ENCODE data around the gene MAGI2.

The MAGI2 gene

GRCh38 chr7:78175330-78176100, 1278.0 kb downstream of the MAGI2 start:
- Mint-ChIP-seq H3K4me3 (no peak overlapping the region), H3K36me3 (no peaks in the 10 kb centered on the region), H3K9me3 (peaks cover 0 to 2% of the 10 kb centered on the region in 2 donors), H3K27me3 (peaks cover 3 to 9% of the 10 kb centered on the region in 2 donors), H3K27ac (no peak overlapping the region), H3K4me1 (no peaks in the 10 kb centered on the region)
- ATAC-seq (replicated peaks) (no peak), DNase-seq (no peak)

GRCh38 chr7:78173666-78174065, 1279.8 kb downstream of the MAGI2 start:
- Mint-ChIP-seq H3K9me3 (no peaks in the 10 kb centered on the region), H3K27me3 (peaks cover 0 to 3% of the 10 kb centered on the region in 2 donors), H3K27ac (no peak overlapping the region), H3K4me3 (no peak overlapping the region), H3K4me1 (no peaks in the 10 kb centered on the region), H3K36me3 (no peaks in the 10 kb centered on the region)
- no peak for ATAC-seq (replicated peaks)
- DNase-seq = no peak

DNA sequence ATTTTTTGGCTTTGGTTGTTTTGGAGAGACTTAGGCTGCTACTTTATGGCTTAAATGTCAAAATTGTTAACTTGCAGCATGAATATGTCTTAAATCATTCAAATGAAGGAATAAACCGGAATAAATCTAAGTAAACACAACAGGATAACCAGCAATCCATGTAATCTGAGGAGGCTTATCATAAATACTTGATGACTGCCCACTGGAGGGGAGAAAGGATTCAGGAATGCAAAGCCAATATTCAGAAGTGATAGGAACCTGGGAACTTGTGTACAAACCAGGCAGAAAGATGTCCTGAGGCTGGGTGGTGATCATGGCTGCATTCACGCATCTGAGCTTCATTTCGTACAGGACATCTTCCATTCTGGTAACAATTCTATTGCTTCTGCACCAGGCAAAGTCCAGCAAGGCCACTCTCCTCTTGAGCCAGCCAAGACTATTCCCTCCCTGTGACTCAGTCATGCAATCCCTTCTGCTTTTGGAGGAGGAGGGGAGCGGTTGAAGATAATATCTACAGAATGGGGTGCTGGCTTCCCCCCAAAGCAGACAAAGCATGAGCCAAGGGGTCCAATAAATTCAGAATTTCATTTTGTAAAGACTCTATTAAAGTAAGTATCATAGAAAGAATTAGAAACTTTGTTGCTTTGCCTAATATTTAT, 1280.4 kb downstream of the MAGI2 start:
- DNase-seq = no peak
- H3K4me3 Mint-ChIP-seq = no peak overlapping the region
- no peaks in the 10 kb centered on the region for H3K36me3 Mint-ChIP-seq
- no peaks in the 10 kb centered on the region for H3K9me3 Mint-ChIP-seq
- H3K27me3 Mint-ChIP-seq = peaks cover 0 to 3% of the 10 kb centered on the region in 2 donors
- no peak overlapping the region for H3K27ac Mint-ChIP-seq
- no peaks in the 10 kb centered on the region for H3K4me1 Mint-ChIP-seq
- no peak for ATAC-seq (replicated peaks)

DNA sequence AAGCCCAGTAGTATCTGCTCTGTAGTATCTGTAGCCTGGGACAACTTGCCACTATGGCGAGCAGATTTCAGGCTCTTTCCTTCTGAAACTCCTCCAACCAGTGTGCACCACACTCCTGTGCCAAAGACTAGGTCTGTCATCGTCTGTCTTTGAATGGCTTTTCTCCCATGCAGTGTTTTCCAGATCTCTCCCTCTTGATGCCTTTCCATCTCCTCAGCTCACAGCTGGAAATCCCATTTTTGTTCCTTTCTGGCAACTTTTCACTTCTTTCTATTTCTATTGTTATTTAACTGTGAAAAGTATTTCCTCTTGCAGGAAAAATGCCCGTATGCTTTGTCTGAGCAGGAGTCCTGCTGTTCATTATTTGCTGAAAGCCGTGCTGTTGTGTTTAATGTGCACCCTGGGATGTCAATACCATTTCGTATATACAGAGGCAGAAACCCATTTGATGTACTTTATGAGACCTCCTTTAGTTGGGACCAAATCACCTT, 1281.2 kb downstream of the MAGI2 start:
- DNase-seq = no peak
- Mint-ChIP-seq H3K27me3 (peaks cover 0 to 3% of the 10 kb centered on the region in 2 donors), H3K4me1 (no peaks in the 10 kb centered on the region), H3K27ac (no peak overlapping the region), H3K36me3 (no peaks in the 10 kb centered on the region), H3K4me3 (no peak overlapping the region), H3K9me3 (no peaks in the 10 kb centered on the region)
- no peak for ATAC-seq (replicated peaks)

GRCh38 chr7:78171398-78171797, 1282.1 kb downstream of the MAGI2 start:
- Mint-ChIP-seq H3K9me3 (no peaks in the 10 kb centered on the region), H3K27ac (no peak overlapping the region), H3K27me3 (peaks cover 0 to 3% of the 10 kb centered on the region in 2 donors), H3K4me3 (no peak overlapping the region), H3K4me1 (no peaks in the 10 kb centered on the region), H3K36me3 (no peaks in the 10 kb centered on the region)
- DNase-seq (no peak), ATAC-seq (replicated peaks) (no peak)

- no peak for ATAC-seq (replicated peaks)
- no peak overlapping the region for H3K27ac Mint-ChIP-seq
These were observed 1282.7 kb downstream of the MAGI2 start for GRCh38 chr7:78170815-78171214.

GRCh38 chr7:78169992-78170391, 1283.5 kb downstream of the MAGI2 start:
- Mint-ChIP-seq H3K27me3 (peaks cover 0 to 3% of the 10 kb centered on the region in 2 donors), H3K36me3 (no peaks in the 10 kb centered on the region), H3K4me3 (no peak overlapping the region), H3K9me3 (no peaks in the 10 kb centered on the region), H3K27ac (no peak overlapping the region), H3K4me1 (no peaks in the 10 kb centered on the region)
- no peak for ATAC-seq (replicated peaks)
- no peak for DNase-seq

More at GRCh38 chr7:78170815-78171214, 1282.7 kb downstream of the MAGI2 start:
- H3K4me3 Mint-ChIP-seq = no peak overlapping the region
- no peaks in the 10 kb centered on the region for H3K9me3 Mint-ChIP-seq
- H3K4me1 Mint-ChIP-seq = no peaks in the 10 kb centered on the region
- no peaks in the 10 kb centered on the region for H3K36me3 Mint-ChIP-seq
- no peak for DNase-seq
- peaks cover 0 to 3% of the 10 kb centered on the region in 2 donors for H3K27me3 Mint-ChIP-seq

GRCh38 chr7:78168865-78169264, 1284.6 kb downstream of the MAGI2 start:
- H3K27ac Mint-ChIP-seq = no peak overlapping the region
- H3K36me3 Mint-ChIP-seq = no peaks in the 10 kb centered on the region
- DNase-seq (no peak), ATAC-seq (replicated peaks) (no peak)
- H3K4me3 Mint-ChIP-seq = no peak overlapping the region
- H3K4me1 Mint-ChIP-seq = no peaks in the 10 kb centered on the region
- H3K9me3 Mint-ChIP-seq = no peaks in the 10 kb centered on the region
- H3K27me3 Mint-ChIP-seq = peaks cover 0 to 3% of the 10 kb centered on the region in 2 donors

- DNase-seq (no peak), ATAC-seq (replicated peaks) (no peak)
- H3K27me3 Mint-ChIP-seq = peaks cover 0 to 3% of the 10 kb centered on the region in 2 donors
- H3K36me3 Mint-ChIP-seq = no peaks in the 10 kb centered on the region
- H3K9me3 Mint-ChIP-seq = no peaks in the 10 kb centered on the region
- H3K27ac Mint-ChIP-seq = no peak overlapping the region
- no peak overlapping the region for H3K4me3 Mint-ChIP-seq
- H3K4me1 Mint-ChIP-seq = no peaks in the 10 kb centered on the region
These were observed 1285.6 kb downstream of the MAGI2 start for GRCh38 chr7:78167860-78168259.

DNA sequence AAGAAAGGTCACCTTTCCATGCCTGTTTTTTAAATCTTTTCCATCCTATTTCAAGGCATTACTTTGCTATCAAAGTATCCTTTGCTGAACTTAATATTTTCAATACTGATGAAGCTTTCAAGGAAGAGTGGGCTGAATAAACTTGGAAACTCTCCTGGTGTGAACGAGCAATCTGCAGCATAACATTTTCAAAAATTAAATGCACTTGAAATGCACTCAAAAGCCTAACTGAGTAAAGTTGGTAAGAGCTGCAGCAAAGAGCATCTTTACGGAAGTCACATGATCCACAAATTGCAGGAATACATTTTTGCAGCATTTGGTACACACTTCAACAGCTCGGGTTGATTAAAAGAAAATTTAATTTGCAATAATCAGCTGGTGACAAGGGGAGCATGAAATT, 1287.6 kb downstream of the MAGI2 start:
- DNase-seq (no peak), ATAC-seq (replicated peaks) (no peak)
- no peaks in the 10 kb centered on the region for H3K4me1 Mint-ChIP-seq
- H3K27ac Mint-ChIP-seq = no peak overlapping the region
- H3K36me3 Mint-ChIP-seq = no peaks in the 10 kb centered on the region
- peaks cover 0 to 3% of the 10 kb centered on the region in 2 donors for H3K27me3 Mint-ChIP-seq
- no peaks in the 10 kb centered on the region for H3K9me3 Mint-ChIP-seq
- H3K4me3 Mint-ChIP-seq = no peak overlapping the region

DNA sequence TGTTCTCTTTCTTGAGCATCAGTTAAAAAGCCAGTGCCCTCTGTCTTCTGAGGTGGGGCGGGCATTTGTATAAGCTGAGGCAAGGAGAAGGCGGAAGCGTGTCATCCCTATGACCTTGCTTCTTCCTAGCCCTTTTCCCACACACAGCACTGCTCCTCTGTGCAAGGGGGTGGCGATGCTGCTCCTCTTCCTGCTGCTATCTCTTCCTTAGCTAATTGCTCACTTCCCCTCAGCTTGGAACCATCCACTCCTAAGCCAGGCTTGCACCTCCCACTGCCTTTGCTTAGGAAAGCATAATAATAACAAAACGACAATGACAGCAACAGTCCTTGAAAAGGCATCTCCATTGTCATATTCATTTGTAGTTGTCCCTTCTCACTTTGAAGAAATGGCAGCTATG, 1288.0 kb downstream of the MAGI2 start:
- Mint-ChIP-seq H3K4me3 (no peak overlapping the region), H3K27me3 (peaks cover 0 to 3% of the 10 kb centered on the region in 2 donors), H3K36me3 (no peaks in the 10 kb centered on the region), H3K9me3 (no peaks in the 10 kb centered on the region), H3K27ac (no peak overlapping the region), H3K4me1 (no peaks in the 10 kb centered on the region)
- ATAC-seq (replicated peaks) (no peak), DNase-seq (no peak)

DNA sequence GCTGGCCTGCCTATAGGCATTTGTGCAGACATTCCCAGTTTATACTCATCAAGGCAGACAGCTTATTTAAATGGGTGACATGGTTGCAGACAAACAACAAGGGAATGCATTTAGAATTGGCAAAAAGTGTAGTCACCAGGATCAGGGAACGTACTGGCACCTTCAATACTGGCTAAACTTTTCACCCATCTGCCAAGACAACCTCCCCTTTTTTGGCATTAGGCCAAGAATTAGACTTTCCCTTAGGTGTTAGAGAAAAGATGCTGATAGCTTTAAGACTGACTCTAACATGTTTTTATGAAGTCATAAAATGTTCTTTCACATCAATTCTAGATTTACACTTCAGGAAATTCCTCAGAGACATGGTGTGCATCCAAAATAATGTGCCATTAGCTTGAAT, 1289.0 kb downstream of the MAGI2 start:
- Mint-ChIP-seq H3K4me3 (no peak overlapping the region), H3K36me3 (no peaks in the 10 kb centered on the region), H3K4me1 (no peaks in the 10 kb centered on the region), H3K27me3 (peaks cover 0 to 10% of the 10 kb centered on the region in 2 donors), H3K27ac (no peak overlapping the region), H3K9me3 (no peaks in the 10 kb centered on the region)
- ATAC-seq (replicated peaks) = no peak
- no peak for DNase-seq

GRCh38 chr7:78161781-78162180, 1291.7 kb downstream of the MAGI2 start:
- H3K36me3 Mint-ChIP-seq = no peaks in the 10 kb centered on the region
- peaks cover 0 to 11% of the 10 kb centered on the region in 2 donors for H3K27me3 Mint-ChIP-seq
- no peaks in the 10 kb centered on the region for H3K9me3 Mint-ChIP-seq
- H3K4me1 Mint-ChIP-seq = no peaks in the 10 kb centered on the region
- H3K4me3 Mint-ChIP-seq = no peak overlapping the region
- DNase-seq = no peak
- H3K27ac Mint-ChIP-seq = no peak overlapping the region
- no peak for ATAC-seq (replicated peaks)

- Mint-ChIP-seq H3K4me1 (no peaks in the 10 kb centered on the region), H3K9me3 (no peaks in the 10 kb centered on the region), H3K27ac (no peak overlapping the region), H3K27me3 (peaks cover 0 to 11% of the 10 kb centered on the region in 2 donors), H3K4me3 (no peak overlapping the region), H3K36me3 (no peaks in the 10 kb centered on the region)
- ATAC-seq (replicated peaks) (no peak), DNase-seq (no peak)
These were observed 1293.9 kb downstream of the MAGI2 start for GRCh38 chr7:78159545-78159944.

DNA sequence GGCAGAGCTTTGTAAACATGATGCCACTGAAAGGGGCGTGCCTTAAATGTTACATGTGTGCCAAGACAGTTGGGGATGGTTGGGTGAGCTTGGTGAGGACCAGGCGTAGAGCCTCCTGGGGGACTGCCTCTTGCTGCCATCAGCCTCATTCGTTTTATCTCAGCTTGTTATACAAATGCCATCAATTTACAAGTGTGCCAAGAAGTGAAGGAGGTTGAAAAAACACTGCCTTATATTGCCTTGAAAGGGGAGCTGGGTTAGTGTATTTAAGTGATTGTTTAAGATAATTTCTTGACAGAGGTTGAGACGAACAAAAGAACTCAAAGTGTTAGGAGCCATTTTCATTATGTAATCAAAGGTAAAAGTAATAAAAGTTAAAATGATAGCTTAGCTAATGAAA, 1300.2 kb downstream of the MAGI2 start:
- Mint-ChIP-seq H3K9me3 (no peaks in the 10 kb centered on the region), H3K4me3 (no peak overlapping the region), H3K27ac (no peak overlapping the region), H3K36me3 (no peaks in the 10 kb centered on the region), H3K4me1 (no peaks in the 10 kb centered on the region), H3K27me3 (peaks cover 4 to 5% of the 10 kb centered on the region in 2 donors)
- ATAC-seq (replicated peaks) (no peak), DNase-seq (no peak)
